Mesenchymal stem cell (in vitro differentiated cells and primary cell): ENCODE results near the gene ZMYM5.
A peak's percentile ranks its signal among the peaks of the same experiment; 100 is the strongest.
"Not testable (repeated sequence)": the region's sequence is repeated elsewhere in the genome, so short reads cannot be mapped to it uniquely, and the experiment has no call there.

Source experiments
- DNase-seq: peaks from one replicate; pipeline ENCODE4 v3.0.0-alpha.2; 2013
- H2AFZ ChIP-seq: one replicate; pipeline ENCODE4 v1.6.1; 2013; ENCODE audit warnings: low read depth, mild to moderate bottlenecking, control low read depth, inconsistent platforms, low read length, moderate library complexity
- H2AK5ac ChIP-seq: 2 replicates; pipeline ENCODE4 v1.6.1; 2013; ENCODE audit warnings: low read length, moderate library complexity, mild to moderate bottlenecking, inconsistent platforms; ENCODE audit not compliant: severe bottlenecking
- H2BK120ac ChIP-seq: one replicate; pipeline ENCODE4 v1.6.1; 2013; ENCODE audit warnings: low read depth, mild to moderate bottlenecking, inconsistent platforms, low read length, moderate library complexity
- H2BK12ac ChIP-seq, 2 experiments: one replicate each; pipeline ENCODE4 v1.6.1; 2013; ENCODE audit warnings: inconsistent platforms in 2 of 2, low read length in 2 of 2, mild to moderate bottlenecking in 2 of 2, moderate library complexity in 2 of 2, control low read depth in 1 of 2
- H2BK15ac ChIP-seq: one replicate; pipeline ENCODE4 v1.6.1; 2013; ENCODE audit warnings: mild to moderate bottlenecking, low read depth, inconsistent platforms; ENCODE audit not compliant: poor library complexity, severe bottlenecking
- H2BK5ac ChIP-seq: 2 replicates; pipeline ENCODE4 v1.6.1; 2013; ENCODE audit warnings: low read depth, mild to moderate bottlenecking, low read length, control low read depth, inconsistent platforms; ENCODE audit not compliant: poor library complexity, severe bottlenecking
- H3K14ac ChIP-seq, 2 experiments: one replicate each; pipeline ENCODE4 v1.6.1; 2013; ENCODE audit warnings: inconsistent platforms in 2 of 2, low read length in 2 of 2, control low read depth in 1 of 2, mild to moderate bottlenecking in 1 of 2, moderate library complexity in 1 of 2
- H3K18ac ChIP-seq, 2 experiments: one replicate each; pipeline ENCODE4 v1.6.1; 2013; ENCODE audit warnings: inconsistent platforms in 2 of 2, low read length in 2 of 2, control low read depth in 1 of 2, low read depth in 1 of 2, mild to moderate bottlenecking in 1 of 2
- H3K23ac ChIP-seq, 2 experiments: one replicate each; pipeline ENCODE4 v1.6.1; 2013; ENCODE audit warnings: inconsistent platforms in 2 of 2, low read length in 2 of 2, mild to moderate bottlenecking in 2 of 2, moderate library complexity in 2 of 2, control low read depth in 1 of 2
- H3K27ac ChIP-seq: 2 replicates; pipeline ENCODE4 v1.5.1; 2013; ENCODE audit warnings: mild to moderate bottlenecking, moderate library complexity, low read length, control low read depth, inconsistent platforms; ENCODE audit not compliant: poor library complexity, severe bottlenecking
- H3K27me3 ChIP-seq, 2 experiments: 2 replicates each; pipeline versions ENCODE4 v1.6.1 to v1.7.0; 2013; ENCODE audit warnings: low read length in 2 of 2, mild to moderate bottlenecking in 2 of 2, moderate library complexity in 2 of 2, control low read depth in 1 of 2, inconsistent platforms in 1 of 2; ENCODE audit not compliant: control insufficient read depth in 1 of 2, insufficient read depth in 1 of 2
- H3K36me3 ChIP-seq, 2 experiments: 2 replicates each; pipeline versions ENCODE4 v1.6.1 to v1.7.0; 2013; ENCODE audit warnings: low read length in 2 of 2, control low read depth in 1 of 2, inconsistent platforms in 1 of 2, low read depth in 1 of 2, mild to moderate bottlenecking in 1 of 2; ENCODE audit not compliant: insufficient read depth in 2 of 2, control insufficient read depth in 1 of 2
- H3K4ac ChIP-seq, 2 experiments: one replicate each; pipeline ENCODE4 v1.6.1; 2013; ENCODE audit warnings: inconsistent platforms in 2 of 2, low read length in 2 of 2, mild to moderate bottlenecking in 2 of 2, moderate library complexity in 2 of 2, control low read depth in 1 of 2, low read depth in 1 of 2
- H3K4me1 ChIP-seq: 2 replicates; pipeline ENCODE4 v1.6.1; 2013; ENCODE audit warnings: low read depth, low read length, control low read depth; ENCODE audit not compliant: control insufficient read depth, insufficient read depth
- H3K4me2 ChIP-seq: 2 replicates; pipeline ENCODE4 v1.6.1; 2013; ENCODE audit warnings: low read length, mild to moderate bottlenecking, inconsistent platforms; ENCODE audit not compliant: poor library complexity, severe bottlenecking
- H3K4me3 ChIP-seq, 2 experiments: 2 replicates each; pipeline versions ENCODE4 v1.5.1 to v1.7.0; 2013; ENCODE audit warnings: low read length in 2 of 2, mild to moderate bottlenecking in 2 of 2, control low read depth in 1 of 2, low read depth in 1 of 2; ENCODE audit not compliant: insufficient read depth in 1 of 2
- H3K79me1 ChIP-seq: replicated peaks from 2 replicates; pipeline ENCODE4 v1.6.1; 2013; ENCODE audit warnings: mild to moderate bottlenecking, control low read depth, low read length, inconsistent platforms; ENCODE audit not compliant: poor library complexity, severe bottlenecking
- H3K9ac ChIP-seq: 2 replicates; pipeline ENCODE4 v1.7.0; 2013; ENCODE audit warnings: mild to moderate bottlenecking, low read length, moderate library complexity
- H3K9me3 ChIP-seq: 2 replicates; pipeline ENCODE4 v1.7.0; 2013; ENCODE audit warnings: mild to moderate bottlenecking, low read length; ENCODE audit not compliant: control insufficient read depth
- H4K8ac ChIP-seq: one replicate; pipeline ENCODE4 v1.6.1; 2013; ENCODE audit warnings: inconsistent platforms, mild to moderate bottlenecking, low read length, moderate library complexity
- H4K91ac ChIP-seq: one replicate; pipeline ENCODE4 v1.6.1; 2013; ENCODE audit warnings: mild to moderate bottlenecking, low read length, inconsistent platforms
- WGBS: methylation state at CpG from one replicate; pipeline ENCODE4 v1.1.7; 2013; ENCODE audit warnings: mixed read lengths; 5-methylcytosine and 5-hydroxymethylcytosine counted together

ZMYM5 gene

GRCh38 chr13:19862481-19863313, 752 bp downstream of the ZMYM5 start:
- Histone ChIP-seq H3K4ac (peak overlapping the region; percentile 64 to 95), H3K18ac (peak overlapping the region; percentile 77 to 96), H3K36me3 (peaks cover 2 to 8% of the 10 kb centered on the region in 2 experiments), H3K4me3 (peak overlapping the region; percentile 91 to 94), H3K27ac (peak overlapping the region; percentile 94), H3K4me2 (peak overlapping the region; percentile 62), H3K9me3 (no peaks in the 10 kb centered on the region), H4K91ac (peak overlapping the region; percentile 91), H3K9ac (peak overlapping the region; percentile 96), H3K23ac (peak overlapping the region in 1 of 2 experiments; percentile 83), H2BK5ac (peak overlapping the region; percentile 76), H2BK120ac (peak overlapping the region; percentile 80), H3K14ac (peak overlapping the region; percentile 74 to 98), H4K8ac (peak overlapping the region; percentile 77), H2BK15ac (peak overlapping the region; percentile 93), H3K27me3 (no peaks in the 10 kb centered on the region), H2BK12ac (peak overlapping the region; percentile 19 to 74), H3K4me1 (peaks cover 5% of the 10 kb centered on the region), H3K79me1 (peaks cover 4% of the 10 kb centered on the region), H2AFZ (peak overlapping the region; percentile 36), H2AK5ac (no peak overlapping the region)
- peak; percentile 57 for DNase-seq
- 3% methylated on average over 33 of the region's 66 CpGs for WGBS

GRCh38 chr13:19861762-19862161, 1.7 kb downstream of the ZMYM5 start:
- Histone ChIP-seq H3K27me3 (no peaks in the 10 kb centered on the region), H2BK15ac (no peak overlapping the region), H3K23ac (no peak overlapping the region), H3K27ac (peak overlapping the region; percentile 94), H4K8ac (no peak overlapping the region), H3K4me2 (peak overlapping the region; percentile 62), H3K4me3 (peak overlapping the region; percentile 44 to 94), H3K79me1 (peaks cover 4% of the 10 kb centered on the region), H2AFZ (no peak overlapping the region), H3K18ac (no peak overlapping the region), H2BK120ac (no peak overlapping the region), H3K9ac (peak overlapping the region; percentile 96), H3K14ac (no peak overlapping the region), H3K4ac (no peak overlapping the region), H2BK12ac (no peak overlapping the region), H3K9me3 (no peaks in the 10 kb centered on the region), H4K91ac (no peak overlapping the region), H3K36me3 (peaks cover 4 to 15% of the 10 kb centered on the region in 2 experiments), H3K4me1 (peaks cover 5% of the 10 kb centered on the region), H2AK5ac (no peak overlapping the region), H2BK5ac (no peak overlapping the region)
- peak; percentile 23 for DNase-seq
- WGBS = no CpG with 5 or more reads among the region's 4 CpGs

GRCh38 chr13:19860884-19861655, 2.4 kb downstream of the ZMYM5 start:
- peaks cover 4% of the 10 kb centered on the region for H3K79me1 ChIP-seq
- H2AFZ ChIP-seq = no peak overlapping the region
- H3K9me3 ChIP-seq = no peaks in the 10 kb centered on the region
- H3K4me2 ChIP-seq = peak overlapping the region; percentile 54
- no CpG with 5 or more reads among the region's 4 CpGs for WGBS
- H3K4me3 ChIP-seq = peak overlapping the region in 1 of 2 experiments; percentile 94
- H4K91ac ChIP-seq = no peak overlapping the region
- H2BK120ac ChIP-seq = no peak overlapping the region
- peak overlapping the region; percentile 71 for H3K27ac ChIP-seq
- no peak overlapping the region for H3K4ac ChIP-seq
- H4K8ac ChIP-seq = no peak overlapping the region
- peaks cover 5% of the 10 kb centered on the region for H3K4me1 ChIP-seq
- H3K27me3 ChIP-seq = no peaks in the 10 kb centered on the region
- no peak overlapping the region for H2AK5ac ChIP-seq
- no peak overlapping the region for H3K18ac ChIP-seq
- peaks cover 4 to 18% of the 10 kb centered on the region in 2 experiments for H3K36me3 ChIP-seq
- H2BK15ac ChIP-seq = no peak overlapping the region
- H2BK5ac ChIP-seq = no peak overlapping the region
- H2BK12ac ChIP-seq = no peak overlapping the region
- H3K14ac ChIP-seq = no peak overlapping the region
- DNase-seq = peak; percentile 87
- H3K23ac ChIP-seq = no peak overlapping the region
- H3K9ac ChIP-seq = peak overlapping the region; percentile 96

GRCh38 chr13:19857637-19858036, 5.8 kb downstream of the ZMYM5 start:
- not testable (repeated sequence) for H4K91ac ChIP-seq, H3K23ac ChIP-seq, H2BK120ac ChIP-seq, H2AK5ac ChIP-seq, H3K4me1 ChIP-seq, DNase-seq, H2BK12ac ChIP-seq, H3K27ac ChIP-seq, H3K79me1 ChIP-seq, H3K9me3 ChIP-seq, H3K18ac ChIP-seq, H3K9ac ChIP-seq, H2BK15ac ChIP-seq, H3K14ac ChIP-seq, H3K4me3 ChIP-seq, H3K27me3 ChIP-seq, H3K4me2 ChIP-seq, H2AFZ ChIP-seq, H2BK5ac ChIP-seq, H3K4ac ChIP-seq, H4K8ac ChIP-seq
- 100% methylated on average over 2 of the region's 2 CpGs for WGBS
- H3K36me3 ChIP-seq = peaks cover 8 to 27% of the 10 kb centered on the region in 2 experiments
